HG03175 (cell line): ENCODE results near the gene GGCX.

Source experiments
- ATAC-seq: cut with Tn5 transposase; IDR thresholded peaks from one replicate; pipeline ENCODE4 v1.9.1; 2021; ENCODE audit warnings: mild to moderate bottlenecking, moderate library complexity; ENCODE audit not compliant: unreplicated experiment

Gene GGCX

DNA sequence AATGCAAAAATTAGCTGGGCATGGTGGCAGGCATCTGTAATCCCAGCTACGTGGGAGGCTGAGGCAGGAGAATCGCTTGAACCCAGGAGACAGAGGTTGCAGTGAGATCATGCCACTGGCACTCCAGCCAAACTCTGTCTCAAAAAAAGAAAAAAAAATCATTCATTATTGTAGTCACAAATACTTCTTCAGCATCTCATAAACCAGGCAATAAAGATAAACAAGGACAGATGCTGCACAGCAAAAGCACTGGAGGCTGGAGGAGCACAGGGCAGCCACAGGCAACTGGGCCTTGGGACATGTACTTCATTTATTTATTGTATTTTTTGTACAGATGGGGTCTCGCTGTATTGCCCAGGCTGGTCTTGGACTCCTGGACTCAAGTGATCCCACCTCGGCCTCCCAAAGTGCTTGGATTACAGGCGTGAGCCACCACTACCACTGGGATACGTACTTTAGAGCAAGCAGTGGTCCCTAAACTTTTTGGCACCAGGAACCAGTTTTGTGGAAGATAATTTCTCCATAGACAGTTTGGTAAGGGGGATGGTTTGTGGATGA lies 39.1 kb downstream of the GGCX start:
- no peak for ATAC-seq

GRCh38 chr2:85516653-85517389 lies 44.5 kb downstream of the GGCX start:
- ATAC-seq: no peak

- no peak for ATAC-seq
Observed at GRCh38 chr2:85514323-85514722, 47.0 kb downstream of the GGCX start.

DNA sequence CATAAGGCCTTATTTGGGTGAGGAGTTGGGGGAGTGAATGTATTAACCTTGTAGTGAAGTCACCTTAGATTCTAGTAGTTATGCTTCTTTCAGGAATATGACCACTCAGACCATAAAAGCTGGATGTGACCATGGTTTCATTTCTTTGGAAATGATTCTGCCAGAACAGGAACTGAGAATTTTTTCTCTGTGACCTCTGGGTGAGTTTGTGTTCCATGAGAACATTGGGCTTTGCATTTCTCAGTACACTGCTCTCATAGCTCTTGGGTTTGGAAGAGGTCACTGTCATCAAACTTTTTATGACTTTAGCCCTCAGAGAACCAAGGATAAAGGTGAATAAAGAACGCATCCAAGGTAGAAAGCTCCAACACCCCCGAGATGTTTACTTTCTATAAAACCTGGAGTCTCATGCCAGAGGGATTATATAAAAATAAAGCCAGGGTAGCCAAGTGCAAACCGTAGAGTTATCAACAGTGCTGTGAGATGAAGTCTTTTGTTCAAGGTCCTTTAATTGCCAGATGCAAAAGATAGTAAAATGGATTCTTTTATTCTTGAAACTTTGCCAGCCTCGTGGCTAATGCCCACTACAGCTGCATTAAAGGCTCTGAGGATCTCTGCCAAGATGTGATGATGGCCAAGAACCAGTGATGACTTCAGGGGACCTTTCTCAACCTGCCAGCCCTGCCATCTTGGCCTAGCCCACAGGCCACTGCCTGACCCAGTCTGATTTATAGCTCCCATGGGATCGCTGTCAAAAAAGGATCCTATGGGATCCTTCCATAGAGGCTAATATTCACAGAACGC lies 50.1 kb downstream of the GGCX start:
- ATAC-seq: no peak

DNA sequence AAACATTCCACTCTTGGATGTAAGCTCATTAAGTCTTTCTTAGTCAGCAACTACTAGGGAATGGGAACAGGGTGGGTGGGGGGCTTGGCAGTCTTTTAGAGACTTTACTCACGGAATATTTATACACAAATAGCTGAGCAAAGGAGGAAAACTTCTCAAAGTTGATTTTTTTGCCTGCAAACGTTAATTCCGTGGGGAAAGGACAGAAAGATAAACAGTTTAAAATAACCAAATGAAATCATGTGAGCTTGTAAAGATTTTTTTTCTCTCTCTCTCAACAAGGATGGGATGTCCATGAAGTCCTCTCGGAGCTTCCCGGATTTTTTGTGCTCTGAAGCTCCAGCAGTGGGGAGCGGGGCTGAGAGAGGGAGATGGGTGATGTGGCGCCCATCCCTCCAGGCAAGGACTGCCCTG lies 54.5 kb downstream of the GGCX start:
- no peak for ATAC-seq

DNA sequence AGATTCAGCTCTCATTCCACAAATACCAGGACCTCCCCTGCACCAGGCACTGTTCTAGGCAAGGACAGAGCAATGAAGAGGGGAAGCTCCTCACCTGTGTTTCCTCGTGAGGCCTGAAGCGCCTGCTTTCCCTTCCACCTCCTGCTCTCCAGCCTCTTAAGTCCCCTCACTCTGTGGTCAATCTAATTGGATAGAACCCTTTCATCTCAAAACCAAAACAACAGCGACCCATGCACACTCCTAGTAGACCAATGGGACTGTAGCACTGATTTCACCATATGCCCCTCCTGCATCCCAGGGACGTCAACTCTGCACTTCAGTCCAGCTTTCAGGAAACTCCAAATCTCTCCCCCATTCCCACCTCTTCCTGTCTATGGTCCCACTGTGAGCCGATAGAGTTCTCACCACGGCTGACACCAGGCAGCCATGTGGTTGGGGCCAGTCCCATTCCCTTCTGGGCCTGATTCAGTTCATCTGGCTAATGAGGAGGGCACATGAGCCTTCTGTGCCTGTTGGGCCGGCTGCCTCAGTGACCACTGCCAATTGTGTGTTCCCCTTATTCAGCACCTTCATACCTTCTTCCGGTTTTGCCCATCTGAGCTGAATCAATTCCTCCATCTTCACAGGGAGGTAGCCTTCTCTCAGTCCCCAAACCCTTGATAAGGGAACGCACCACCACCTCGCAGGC lies 55.6 kb downstream of the GGCX start:
- ATAC-seq: no peak

DNA sequence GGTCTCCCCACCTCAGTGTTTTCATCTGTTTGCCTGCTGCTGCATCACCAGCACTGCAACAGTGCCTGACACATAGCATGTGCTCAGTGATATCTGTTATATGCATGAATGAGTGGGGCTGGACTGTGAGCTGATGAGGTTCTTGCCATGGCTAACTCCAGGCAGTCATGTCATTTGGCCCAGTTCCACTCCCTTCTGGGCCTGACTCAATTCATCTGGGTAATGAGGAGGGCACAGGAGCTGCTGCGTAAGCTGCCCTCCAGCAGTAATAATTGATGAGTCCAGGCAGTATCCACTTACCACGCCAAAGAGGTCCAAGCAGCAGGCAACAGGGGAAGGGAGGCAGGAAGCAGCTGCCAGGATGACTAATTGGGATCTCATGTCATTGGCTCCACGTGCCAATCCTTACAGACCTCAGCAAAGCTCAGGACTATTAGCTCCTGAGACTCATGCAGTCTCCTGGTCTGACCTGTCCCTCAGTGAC lies 56.5 kb downstream of the GGCX start:
- no peak for ATAC-seq

DNA sequence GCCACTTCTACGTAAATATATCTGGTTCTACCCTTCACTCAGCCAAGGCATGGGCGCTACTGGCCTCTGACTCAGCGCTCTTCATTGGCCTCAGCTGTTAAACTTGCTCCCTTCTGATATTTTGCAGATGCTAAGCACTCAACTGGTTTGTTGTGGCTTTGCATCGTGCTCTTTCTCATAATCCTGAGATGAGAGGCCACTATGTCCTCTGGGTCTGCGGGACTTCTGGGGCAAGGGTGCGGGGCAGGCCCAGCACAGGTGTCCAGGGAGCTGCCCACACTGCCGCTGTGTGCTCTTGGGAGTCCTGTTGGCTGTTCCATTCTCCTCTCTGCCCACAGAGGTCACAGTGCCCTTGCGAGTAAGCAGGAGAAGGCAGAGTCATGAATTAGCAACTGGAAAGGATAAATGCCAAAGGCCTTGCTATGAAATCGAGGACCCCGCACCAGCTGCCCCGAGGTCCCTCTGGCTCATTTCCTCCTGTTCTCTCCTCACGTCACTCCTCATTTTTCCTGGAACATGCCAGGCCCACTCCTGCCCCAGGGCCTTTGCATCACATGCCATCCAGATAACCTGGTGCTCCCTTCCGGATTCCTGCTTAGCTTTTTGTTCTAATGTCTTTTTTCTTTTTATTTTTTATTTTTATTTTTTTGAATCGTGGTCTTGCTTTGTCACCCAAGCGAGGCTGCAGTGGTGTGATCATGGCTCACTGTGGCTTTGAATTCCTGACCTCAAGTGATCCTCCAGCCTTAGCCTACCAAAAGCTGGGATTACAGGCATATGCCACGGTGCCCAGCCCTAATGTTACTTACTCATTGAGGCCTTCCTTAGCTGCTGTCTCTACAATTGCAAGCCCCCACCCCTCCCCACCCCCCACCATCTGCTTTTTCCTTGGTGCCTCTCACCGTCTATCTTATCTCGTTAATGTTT lies 57.2 kb downstream of the GGCX start:
- ATAC-seq: no peak

- ATAC-seq: no peak
Observed at GRCh38 chr2:85503168-85503850, 58.0 kb downstream of the GGCX start.

DNA sequence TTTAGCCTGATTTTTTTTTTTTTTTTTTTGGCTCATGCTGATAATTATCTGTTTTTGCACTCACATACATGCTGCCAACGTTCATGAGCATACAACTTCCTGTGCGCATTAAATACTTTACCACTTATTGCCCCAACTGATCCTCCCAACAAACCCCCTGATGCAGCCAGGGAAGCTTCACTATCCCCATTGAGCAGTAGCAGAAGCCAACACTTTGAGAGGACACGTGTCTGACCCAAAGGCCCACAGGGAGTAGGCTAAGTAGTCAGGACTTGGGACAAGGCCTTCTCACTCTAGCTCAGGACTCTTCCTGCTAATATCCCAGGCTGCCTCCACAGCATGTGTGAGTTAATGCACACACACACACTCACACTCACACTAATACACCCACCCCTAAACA lies 58.6 kb downstream of the GGCX start:
- ATAC-seq: no peak

DNA sequence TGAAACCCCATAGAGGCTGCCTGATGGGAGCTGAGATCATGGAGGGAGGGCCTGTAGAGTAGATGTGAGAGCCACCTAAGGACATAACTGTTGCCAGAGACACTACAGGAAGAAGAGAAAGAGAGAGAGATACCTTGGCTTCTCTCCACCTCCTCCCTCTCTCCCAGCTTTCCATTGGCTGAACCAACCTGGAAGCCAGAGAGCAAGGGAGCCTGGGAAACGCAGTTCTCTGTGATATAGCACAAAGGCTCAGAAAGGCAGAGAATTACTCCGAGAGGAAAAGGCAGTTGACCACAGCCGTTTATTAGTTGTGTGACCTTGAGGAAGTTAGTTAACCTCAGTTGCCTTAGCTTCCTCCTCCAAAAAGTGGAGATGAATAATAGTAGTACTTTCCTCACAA lies 60.0 kb downstream of the GGCX start:
- ATAC-seq: no peak

DNA sequence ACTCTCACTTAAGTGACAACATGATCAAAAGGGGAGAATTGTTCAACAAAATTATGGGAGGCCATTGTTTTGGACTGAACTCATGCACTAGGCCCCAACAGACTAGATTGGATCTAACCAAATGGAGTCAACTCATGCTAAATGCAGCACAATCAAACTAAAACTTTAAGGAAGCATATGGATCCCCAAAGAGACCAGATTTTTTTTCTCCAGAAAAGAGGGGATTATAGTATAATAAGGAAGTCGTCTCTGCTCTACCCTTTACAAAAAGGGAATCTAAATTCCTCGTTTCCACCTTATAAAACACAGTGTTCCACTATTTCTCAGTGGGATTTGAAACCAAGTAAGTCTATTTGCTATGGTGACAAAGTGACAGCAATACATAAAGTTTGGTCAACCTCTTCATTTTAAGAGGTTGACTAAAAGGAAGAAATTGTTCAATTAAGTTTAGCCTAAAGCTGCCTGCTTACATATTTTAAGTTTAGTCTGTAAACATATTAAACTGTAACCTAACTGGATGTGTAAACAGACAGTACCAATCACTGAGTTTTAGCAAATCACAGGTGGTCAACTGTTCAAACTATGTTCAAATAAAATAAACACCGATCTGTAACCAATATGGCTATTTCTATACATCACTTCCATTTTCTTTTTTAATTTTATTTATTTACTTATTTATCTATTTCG lies 63.2 kb downstream of the GGCX start:
- no peak for ATAC-seq

- no peak for ATAC-seq
Observed at GRCh38 chr2:85496436-85496835, 64.9 kb downstream of the GGCX start.
